SK-MEL-5 (cell line): ENCODE results near the gene RNF111. TPM values are rescaled to one million over a fixed set of nuclear protein-coding genes. Genes with fewer than 3 reads are reported as not detected.
A peak's percentile ranks its signal among the peaks of the same experiment; 100 is the strongest.
"Not testable (repeated sequence)": the region's sequence is repeated elsewhere in the genome, so short reads cannot be mapped to it uniquely, and the experiment has no call there.

Source experiments
- DNase-seq: peaks from one replicate; pipeline ENCODE4 v3.0.0-alpha.2; 2016; ENCODE audit warnings: low read depth, low spot score
- in situ Hi-C: cut with HindIII; loops from 2 replicates; pipeline ENCODE4 v1.10.0; 2016; ENCODE audit warnings: low sequenced_read_pairs, high pct_unique_total_duplicates, low pct_unique_long_range_greater_than_20kb
- total RNA-seq: library from RNA; depleted of rRNA; stranded (reverse); fragments of >200 nt; shearing (Covaris generic); gene quantifications from 2 replicates; pipeline ENCODE4 v1.2.3, GENCODE V29; 2014

RNF111 gene
- total RNA-seq, 1 experiment from 2014 or later, result 19.9 TPM

GRCh38 chr15:59104602-59104911 lies 117.1 kb downstream of the RNF111 start:
- DNase-seq, result no peak
- in situ Hi-C loops, result no loop called here

DNA sequence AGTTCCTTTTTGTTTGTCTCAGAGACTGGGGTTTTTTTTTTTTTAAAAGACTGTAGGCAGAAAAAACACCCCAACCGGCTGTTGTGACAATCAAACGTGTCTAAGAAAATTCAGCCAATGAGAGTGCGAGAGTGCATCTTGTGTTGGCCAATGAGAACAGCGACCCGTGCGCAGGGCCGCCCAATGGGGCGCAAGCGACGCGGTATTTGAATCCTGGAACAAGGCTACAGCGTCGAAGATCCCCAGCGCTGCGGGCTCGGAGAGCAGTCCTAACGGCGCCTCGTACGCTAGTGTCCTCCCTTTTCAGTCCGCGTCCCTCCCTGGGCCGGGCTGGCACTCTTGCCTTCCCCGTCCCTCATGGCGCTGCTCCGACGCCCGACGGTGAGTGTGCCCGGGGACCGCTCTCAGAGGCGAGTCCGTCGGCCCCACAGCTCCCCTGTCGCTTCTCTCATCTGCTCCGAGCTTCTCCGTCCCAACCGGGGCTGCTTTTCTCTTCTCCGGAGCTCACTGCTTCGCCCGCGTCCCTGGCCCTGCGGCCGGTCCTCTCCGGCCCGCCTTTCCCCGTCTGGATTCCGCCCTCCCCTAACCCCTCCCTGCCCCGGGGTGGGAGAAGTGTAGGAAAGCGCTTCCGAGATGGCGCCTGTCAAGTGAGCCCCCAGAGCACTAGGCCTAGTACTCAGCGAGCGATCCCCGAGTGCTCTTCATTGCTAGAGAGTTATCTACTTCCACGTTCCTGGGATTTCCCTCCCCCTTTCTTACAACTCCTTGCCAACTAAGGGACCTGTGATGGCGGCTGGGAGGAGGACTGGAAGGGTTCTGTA lies 117.7 kb downstream of the RNF111 start, which contains the start of gene CCNB2:
TSS of gene CCNB2 (plus strand) at position 235 of the 821 bp plus-strand sequence. CDS start at position 358, 123 bp downstream.
- in situ Hi-C loops, result no loop called here
- peak; percentile 95 for DNase-seq

- no peak for DNase-seq
- in situ Hi-C loops, result no loop called here
These were observed 118.4 kb downstream of the RNF111 start for GRCh38 chr15:59105854-59106253.

GRCh38 chr15:59111251-59111650 lies 123.8 kb downstream of the RNF111 start:
- in situ Hi-C loops, result no loop called here
- no peak for DNase-seq

DNA sequence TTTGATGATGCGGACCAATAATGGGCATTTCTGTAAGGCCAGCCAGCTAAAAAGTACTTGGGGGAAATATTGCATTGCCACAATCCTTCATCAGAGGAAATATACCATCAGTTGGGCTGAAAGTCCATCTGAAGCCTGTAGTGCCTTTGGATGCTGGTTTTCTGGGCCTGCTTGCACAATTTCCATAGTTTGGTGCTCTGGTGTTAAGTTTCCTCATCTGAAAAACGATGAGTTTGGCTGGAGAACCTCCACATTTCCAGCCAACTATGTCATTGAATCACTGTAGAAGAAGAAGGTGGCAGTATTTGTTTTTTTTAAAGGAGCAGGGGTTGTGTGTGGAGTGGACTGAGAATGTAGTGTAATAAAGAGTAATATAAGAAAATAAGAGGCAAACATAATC lies 127.6 kb downstream of the RNF111 start:
- in situ Hi-C loops, result no loop called here
- DNase-seq, result no peak

DNA sequence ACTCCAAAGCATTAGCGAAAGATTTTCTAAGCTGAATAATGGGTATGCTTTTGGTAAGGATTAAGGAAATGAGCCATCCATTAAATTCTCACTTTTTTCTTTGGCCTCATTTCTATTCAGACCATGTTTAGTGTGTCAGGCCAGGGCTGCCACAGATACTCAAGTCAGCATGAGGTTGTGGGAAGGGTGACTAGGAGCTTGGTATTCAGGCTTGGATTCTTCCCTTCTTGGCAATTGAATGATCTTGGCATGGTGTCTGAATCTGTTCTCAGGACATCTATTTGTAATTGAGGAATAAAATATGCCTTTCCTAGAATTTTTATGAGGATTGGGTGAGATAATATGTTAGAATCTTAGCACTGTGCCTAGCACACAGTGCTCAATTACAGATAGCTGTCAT lies 128.7 kb downstream of the RNF111 start:
- in situ Hi-C loops, result no loop called here
- no peak for DNase-seq

GRCh38 chr15:59116771-59117170 lies 129.3 kb downstream of the RNF111 start:
- in situ Hi-C loops, result no loop called here
- DNase-seq, result no peak

DNA sequence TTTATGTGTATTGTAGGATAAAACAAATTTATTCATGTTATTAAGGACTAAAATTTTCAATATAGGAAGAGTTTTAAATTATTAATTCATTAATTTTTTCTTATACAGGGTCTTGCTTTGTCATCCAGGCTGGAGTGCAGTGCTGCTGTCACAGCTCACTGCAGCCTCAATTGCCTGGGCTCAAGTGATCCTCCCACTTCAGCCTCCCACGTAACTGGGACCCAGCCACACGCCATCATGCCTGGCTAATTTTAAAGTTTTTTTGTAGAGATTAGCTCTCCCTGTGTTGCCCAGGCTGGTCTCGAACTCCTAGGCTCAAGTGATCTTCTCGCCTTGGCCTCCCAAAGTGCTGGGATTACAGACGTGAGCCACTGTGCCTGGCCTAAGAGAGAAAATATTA lies 132.2 kb downstream of the RNF111 start:
- in situ Hi-C loops, result no loop called here
- DNase-seq, result no peak

DNA sequence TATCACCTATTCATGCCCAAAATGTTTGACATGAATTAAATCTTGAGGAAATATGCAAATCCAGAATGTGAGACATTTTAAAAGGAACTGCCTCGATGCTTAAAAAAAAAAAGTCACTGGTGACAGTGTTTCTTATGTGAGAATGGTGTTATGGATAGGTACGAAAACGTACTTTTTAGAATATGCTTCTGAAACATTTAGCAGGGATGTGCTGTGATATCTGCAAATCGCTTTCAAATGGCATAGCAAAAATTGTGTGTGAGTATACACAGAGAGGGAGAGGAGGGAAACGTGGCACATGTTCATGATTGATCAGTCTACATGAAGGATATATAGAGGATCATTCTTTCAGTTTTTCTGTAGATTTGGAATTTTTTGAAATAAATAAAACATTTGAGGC lies 133.5 kb downstream of the RNF111 start:
- no peak for DNase-seq
- in situ Hi-C loops, result no loop called here

DNA sequence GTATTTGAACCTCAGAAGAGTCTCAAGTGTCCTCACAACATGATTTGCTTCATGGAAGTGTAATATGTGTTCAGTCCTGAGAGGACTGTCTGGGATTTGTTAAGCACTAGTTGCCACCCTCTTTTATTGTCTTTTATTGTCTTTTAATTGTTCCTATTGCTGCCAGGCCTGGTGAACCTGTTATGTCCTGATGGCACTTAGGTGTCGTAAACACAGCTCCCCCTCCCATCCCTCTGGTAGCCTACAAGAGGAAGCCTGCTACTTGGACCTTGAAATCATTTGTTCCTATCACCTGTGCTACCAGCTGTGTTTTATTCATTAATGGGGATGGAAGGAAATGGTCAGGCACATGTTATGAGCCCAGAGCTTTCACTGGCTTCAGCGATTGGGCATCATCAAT lies 136.8 kb downstream of the RNF111 start:
- in situ Hi-C loops, result no loop called here
- DNase-seq, result no peak

DNA sequence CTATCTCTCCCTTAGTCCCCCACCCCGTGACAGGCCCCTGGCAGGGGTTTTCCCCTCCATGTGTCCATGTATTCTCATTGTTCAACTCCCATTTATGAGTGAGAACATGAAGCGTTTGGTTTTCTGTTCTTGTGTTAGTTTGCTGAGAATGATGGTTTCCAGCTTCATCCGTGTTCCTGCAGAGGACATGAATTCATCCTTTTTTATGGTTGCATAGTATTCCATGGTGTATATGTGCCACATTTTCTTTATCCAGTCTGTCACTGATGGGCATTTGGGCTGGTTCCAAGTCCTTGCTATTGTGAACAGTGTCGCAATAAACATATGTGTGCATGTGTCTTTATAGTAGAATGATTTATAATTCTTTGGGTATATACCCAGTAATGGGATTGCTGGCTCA lies 138.2 kb downstream of the RNF111 start:
- in situ Hi-C loops, result loop anchor here (25.0 kb wide), 1 partner anchor 387 kb away; no protein-coding TSS in a partner anchor

DNA sequence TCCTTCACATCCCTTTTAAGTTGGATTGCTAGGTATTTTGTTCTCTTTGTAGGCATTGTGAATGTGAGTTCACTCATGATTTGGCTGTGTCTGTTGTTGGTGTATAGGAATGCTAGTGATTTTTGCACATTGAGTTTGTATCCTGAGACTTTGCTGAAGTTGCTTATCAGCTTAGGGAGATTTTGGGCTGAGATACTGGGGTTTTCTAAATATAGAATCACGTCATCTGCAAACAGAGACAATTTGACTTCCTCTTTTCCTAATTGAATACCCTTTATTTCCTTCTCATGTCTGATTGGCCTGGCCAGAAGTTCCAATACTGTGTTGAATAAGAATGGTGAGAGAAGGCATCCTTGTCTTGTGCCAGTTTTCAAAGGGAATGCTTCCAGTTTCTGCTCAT lies 139.8 kb downstream of the RNF111 start:
- in situ Hi-C loops, result loop anchor here (25.0 kb wide), 1 partner anchor 385 kb away; no protein-coding TSS in a partner anchor
- not testable (repeated sequence) for DNase-seq

More for the DNA sequence above, 138.2 kb downstream of the RNF111 start:
- not testable (repeated sequence) for DNase-seq

GRCh38 chr15:59131456-59131855 lies 144.0 kb downstream of the RNF111 start:
- no peak for DNase-seq
- in situ Hi-C loops, result loop anchor here (25.0 kb wide), 1 partner anchor 381 kb away; no protein-coding TSS in a partner anchor

GRCh38 chr15:59131969-59132562 lies 144.6 kb downstream of the RNF111 start:
- in situ Hi-C loops, result loop anchor here (25.0 kb wide), 1 partner anchor 380 kb away; no protein-coding TSS in a partner anchor
- DNase-seq, result no peak

- in situ Hi-C loops, result loop anchor here (25.0 kb wide), 1 partner anchor 378 kb away; no protein-coding TSS in a partner anchor
- no peak for DNase-seq
These were observed 146.5 kb downstream of the RNF111 start for GRCh38 chr15:59133929-59134427.

- in situ Hi-C loops, result loop anchor here (25.0 kb wide), 1 partner anchor 375 kb away; no protein-coding TSS in a partner anchor
- no peak for DNase-seq
These were observed 150.1 kb downstream of the RNF111 start for GRCh38 chr15:59137566-59137965.

DNA sequence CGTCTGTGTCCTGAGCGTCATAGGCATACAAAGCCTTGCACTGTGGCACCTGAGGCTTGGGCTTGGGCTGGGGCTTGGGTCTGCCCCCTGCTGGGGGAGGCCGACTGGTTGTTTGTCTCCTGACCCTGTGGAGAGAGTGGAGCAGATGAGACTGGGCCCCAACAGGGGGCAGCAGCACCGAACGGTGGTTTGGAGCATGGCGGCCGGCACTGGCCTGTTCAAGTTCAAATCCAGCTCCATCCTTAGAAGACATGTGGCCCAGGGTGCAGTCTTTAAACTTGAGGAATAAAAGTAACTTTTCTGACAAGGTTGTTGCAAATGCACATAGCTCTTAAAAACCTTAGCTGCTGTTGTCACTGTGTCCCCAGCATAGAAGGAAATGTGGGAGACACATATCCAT lies 150.8 kb downstream of the RNF111 start:
- DNase-seq, result peak; percentile 93
- in situ Hi-C loops, result loop anchor here (25.0 kb wide), 1 partner anchor 374 kb away; no protein-coding TSS in a partner anchor

GRCh38 chr15:59140422-59141226 lies 153.2 kb downstream of the RNF111 start:
- no peak for DNase-seq
- in situ Hi-C loops, result loop anchor here (25.0 kb wide), 1 partner anchor 372 kb away; no protein-coding TSS in a partner anchor
